Measurements from ENCODE around the gene TSPAN4.

Gene TSPAN4

GRCh38 chr11:837189-837989, 5.3 kb upstream of the TSPAN4 start:
- no peak for DNase-seq

DNA sequence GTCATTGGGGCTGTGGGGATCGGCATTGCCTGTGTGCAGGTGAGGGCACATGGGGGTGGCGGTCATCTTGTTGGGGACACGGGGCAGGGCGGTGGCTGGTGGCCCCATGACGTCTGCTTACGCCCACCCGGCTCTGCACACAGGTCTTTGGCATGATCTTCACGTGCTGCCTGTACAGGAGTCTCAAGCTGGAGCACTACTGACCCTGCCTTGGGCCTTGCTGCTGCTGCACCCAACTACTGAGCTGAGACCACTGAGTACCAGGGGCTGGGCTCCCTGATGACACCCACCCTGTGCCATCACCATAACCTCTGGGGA, 4.7 kb upstream of the TSPAN4 start:
- no peak for DNase-seq

GRCh38 chr11:838441-839279, 4.0 kb upstream of the TSPAN4 start:
- no peak for DNase-seq

DNA sequence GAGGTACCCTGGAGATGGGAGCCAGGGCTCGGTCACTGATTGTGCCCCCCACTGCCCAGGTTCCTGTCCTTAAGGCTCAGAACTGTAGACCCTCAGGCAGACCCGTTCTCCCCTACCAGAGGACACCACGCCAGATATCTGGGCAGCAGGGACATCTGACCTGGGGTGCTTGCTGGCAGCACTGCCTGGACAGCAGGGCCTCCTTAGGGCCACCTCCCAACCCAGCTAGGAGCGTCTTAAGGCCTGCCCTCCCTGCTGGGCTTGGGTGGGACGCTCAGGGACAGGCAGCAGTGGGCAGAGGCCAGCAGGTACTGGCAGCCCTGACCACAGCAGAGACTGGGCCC, 3.4 kb upstream of the TSPAN4 start:
- no peak for DNase-seq

GRCh38 chr11:839875-840617, 2.6 kb upstream of the TSPAN4 start:
- no peak for DNase-seq

DNA sequence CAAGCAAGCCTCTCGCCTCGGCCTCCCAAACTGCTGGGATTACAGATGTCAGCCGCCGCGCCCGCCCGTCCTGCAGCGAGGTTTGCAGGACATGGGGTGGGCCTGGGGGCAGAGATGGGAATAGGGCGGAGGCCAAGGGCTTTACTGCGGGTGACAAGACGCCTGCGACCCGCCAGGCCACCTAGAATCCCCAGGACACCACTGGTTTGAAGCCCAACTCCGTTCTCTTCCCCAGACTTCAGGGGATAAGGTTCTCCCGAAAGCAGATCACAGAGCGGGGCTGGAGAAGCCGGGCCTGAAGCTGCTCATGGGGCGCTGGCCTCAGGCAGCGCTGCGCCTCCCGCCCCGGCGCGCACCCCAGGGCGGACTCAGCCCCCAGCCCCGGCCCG, 677 bp upstream of the TSPAN4 start:
- DNase-seq = no peak

DNA sequence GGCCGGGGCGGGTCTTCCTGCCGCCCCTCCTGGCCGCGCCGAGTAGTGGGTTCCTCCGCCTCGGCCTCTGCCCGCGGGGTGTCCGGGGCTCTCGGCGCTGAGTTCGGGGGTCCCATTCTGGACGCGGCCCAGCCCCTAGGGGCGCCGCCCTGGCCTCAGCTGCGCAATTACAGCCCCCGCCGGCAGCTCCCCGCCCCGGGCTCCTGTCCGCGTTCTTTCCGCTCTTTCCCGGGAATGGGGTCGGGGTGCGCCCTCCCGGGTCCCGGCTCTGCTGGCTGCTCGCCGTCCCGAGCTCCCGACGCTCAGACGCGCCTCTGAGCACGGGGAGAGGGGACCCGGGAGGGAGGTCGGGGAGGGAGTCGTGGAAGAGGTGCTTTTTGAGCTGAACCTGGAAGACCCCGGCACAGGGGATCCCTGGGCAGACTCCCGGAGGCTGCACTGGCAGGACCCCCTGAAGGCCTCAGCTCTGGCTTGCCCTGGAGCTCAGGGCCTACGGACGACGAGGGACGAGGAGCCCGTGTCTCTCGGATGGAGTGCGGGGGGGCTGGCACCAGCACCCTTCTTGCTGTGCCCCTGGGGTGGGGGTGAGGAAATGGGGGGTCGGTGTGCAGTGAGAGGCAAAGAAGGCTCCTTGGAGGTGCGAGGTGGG, 558 bp downstream of the TSPAN4 start:
- DNase-seq = no peak

- DNase-seq = no peak
Measured at GRCh38 chr11:843818-844692, 1.4 kb downstream of the TSPAN4 start.

DNA sequence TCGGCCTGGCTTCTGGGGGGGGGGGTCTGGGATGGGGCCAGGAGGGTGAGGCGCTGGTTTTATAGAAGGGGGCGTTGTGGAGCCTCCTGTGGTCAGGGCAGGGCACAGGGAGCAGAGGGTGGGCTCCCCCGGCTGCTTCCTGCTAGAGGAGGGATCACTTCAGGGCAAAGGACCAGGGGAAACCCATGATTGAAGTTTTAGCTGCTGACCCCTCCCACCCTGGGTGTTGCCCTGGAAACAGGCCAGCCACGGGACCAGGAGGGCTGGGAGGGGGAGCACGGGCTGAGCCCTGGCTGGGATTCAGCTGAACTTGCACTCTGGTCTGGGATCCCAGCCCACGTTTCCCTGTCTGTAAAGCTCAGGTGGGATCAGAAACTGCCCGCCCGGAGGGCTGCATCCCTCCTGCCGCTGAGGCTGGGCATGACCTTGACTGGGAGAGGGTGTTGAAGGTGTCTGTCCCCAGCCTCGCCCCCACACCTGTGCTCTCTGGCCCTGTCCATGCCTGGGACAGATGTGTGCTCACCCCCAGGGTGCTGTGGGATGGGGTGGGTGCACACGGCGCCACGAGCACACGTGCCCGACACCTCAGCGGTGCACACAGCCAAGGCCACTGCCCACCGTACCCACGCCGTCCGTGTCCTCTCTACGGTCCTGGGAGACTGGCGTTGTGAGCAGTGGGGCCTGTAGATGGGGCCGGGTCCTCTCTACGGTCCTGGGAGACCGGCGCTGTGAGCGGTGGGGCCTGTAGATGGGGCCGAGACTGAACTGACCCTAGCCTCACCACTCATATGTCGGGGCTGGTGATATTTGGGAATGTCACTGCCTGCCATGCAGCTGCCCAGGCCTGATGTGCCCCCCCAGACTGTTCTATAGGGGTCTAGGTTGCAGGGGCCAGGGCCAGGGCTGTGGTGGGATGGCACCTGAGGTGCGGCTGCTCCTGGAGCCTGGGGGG, 2.3 kb downstream of the TSPAN4 start:
- no peak for DNase-seq

DNA sequence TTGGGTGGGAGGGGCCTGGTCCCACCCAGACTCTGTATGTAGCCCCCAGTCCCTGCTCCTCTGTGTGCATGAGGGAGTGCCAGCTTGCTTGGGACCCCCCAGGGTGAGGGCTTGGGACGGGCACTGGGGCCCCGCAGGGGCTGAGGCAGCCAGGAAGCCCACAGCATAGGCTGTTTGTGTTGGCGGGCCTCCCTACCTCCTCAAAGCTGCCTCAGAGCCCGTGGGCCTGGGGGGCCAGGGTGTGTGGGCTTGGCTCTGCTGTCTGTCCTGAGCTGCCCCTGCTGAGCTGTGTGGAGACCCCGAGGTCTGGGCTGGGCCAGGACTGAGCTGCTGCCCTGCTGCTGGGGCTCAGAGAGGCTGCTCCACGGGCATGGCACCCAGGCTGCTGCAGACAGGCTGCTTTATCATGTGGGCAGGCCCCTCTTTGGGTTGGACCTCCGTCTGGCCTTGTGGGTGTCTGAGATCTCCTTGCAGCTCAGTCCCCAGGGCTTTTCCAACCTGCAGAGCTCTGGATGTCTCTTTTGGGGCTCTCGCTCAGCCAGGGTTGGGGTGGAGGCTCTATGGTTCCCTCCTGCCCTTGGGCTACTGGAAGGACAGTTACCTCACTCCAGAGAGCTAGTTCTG, 3.3 kb downstream of the TSPAN4 start:
- no peak for DNase-seq

DNA sequence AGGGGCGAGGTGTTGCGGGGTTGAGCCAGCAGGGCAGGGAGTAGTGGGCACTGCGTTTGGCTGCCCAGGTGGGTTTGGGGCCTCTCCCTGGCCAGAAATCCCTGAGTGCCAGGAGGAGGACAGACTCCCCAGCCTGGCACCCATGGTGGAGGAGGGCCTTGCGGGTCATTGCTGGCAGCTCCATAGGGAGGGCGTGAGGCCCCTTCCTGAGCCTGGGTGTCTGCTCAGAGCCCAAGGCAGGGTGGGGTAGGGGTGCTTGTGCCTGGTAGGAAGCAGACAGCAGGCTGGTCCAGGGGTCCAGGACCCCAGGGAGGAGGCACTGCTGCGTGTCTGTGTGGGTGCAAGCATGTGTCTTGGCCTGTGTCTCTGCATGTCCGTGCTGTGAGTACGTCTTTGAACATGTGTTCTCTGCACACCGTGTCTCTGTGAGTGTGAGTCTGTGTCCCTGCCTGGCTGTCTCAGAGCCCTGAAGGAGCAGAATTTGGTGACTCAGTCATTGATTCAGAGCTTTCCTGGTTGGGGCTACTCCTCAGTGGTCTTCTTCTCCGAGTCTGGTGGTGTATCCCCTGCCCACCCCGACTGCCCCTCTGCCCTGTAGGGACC, 3.9 kb downstream of the TSPAN4 start:
- no peak for DNase-seq

DNA sequence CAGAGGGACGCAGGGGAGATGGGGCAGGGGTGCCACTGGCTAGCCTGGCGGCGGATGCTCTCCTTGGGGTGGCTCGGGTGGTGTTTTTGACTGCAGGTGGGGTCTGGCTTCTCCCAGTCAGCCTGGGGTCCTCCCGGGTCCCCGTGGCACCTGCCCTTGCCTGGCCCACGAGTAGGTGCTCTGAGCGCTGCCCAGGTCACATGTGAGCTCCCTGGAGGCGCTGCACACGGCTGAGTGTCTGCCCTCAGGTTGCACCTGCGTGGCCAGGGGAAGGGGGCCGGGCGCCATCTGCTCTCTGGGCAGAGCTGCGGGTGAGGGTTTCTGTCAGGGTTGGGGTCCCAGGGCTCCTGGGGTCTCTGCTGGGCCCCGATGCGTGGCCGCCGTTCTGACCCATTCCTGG, 5.2 kb downstream of the TSPAN4 start:
- DNase-seq = no peak

GRCh38 chr11:848380-848931, 5.8 kb downstream of the TSPAN4 start:
- DNase-seq = peak; percentile 22

DNA sequence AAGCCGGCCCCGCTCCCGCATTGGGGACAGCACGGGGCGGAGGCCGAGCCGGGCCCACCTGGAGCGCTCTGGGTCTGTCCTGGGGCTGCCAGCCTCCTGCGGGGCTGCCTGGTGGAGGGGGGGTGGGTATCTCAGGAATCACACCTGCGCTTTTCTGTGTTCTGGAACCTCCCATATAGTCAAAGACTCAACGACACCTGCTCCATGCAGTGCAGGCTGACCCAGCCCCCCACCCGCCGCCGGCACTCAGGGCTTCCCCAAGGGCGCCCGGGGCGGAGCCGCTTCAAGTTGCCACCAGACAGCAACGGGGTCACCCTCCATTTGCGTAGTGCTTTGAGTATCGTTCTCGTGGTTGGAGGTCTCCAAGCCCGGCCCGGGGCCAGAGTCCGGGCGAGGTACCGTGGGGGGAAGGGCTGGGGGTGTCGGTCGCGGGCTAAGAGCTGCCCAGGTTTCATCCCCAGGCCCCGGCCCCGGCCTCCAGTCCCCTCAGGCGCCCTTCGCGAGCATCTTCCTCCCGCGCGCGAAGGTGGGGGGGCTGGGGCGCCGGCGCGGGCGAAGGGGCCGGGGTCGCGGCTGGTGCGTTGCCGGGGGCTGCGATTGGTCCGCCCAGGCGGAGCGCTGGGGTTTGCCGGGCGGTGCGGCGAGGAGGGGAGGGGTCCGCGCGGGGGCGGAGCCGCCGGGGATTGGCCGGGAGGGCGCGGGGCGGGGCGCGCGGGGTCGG, 6.6 kb downstream of the TSPAN4 start:
- peak; percentile 37 for DNase-seq

- DNase-seq = no peak
Measured at GRCh38 chr11:849951-850774, 7.5 kb downstream of the TSPAN4 start.

GRCh38 chr11:850775-851763, 8.4 kb downstream of the TSPAN4 start:
- no peak for DNase-seq

- DNase-seq = no peak
Measured at GRCh38 chr11:852762-853161, 10.1 kb downstream of the TSPAN4 start.
